Measurements from ENCODE around the gene GTF3C4.

The GTF3C4 gene

GRCh38 chr9:132742821-132743311, 72.6 kb downstream of the GTF3C4 start:
- TF ChIP-seq ZNF274 (IDR thresholded peaks at IDR 0.05; ENCODE audit: low read depth, low read length), result no peak
- H3K4me3 ChIP-seq (ENCODE audit: low read length), result no peak overlapping the region

DNA sequence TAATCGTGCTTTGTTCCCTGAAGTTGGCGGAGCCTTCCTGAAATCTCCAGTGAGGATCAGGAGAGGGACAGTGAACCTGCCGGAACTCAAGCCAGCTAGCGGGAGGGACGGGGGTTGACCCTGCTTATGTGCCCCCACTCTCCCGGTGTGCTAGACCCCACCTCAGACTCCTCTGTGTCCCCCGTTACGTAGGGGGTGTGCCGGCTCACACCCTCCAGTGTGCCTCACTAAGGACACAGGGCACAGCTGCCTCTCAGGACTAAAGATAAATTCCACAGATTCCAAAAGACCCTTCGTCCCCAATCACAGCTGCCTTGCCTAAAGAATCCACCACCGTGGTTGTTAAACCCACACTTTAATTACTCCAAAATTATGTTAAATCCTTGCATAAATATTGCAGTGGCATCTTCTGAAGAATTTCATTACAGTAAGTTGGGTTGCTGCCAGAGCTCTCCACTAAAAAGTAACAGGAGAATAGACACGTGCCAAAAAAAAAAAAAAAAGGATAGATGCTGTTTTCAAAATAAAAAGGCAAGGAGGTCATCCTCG, 73.7 kb downstream of the GTF3C4 start:
- no peak for TF ChIP-seq ZNF274 (IDR thresholded peaks at IDR 0.05; ENCODE audit: low read depth, low read length)
- no peak overlapping the region for H3K4me3 ChIP-seq (ENCODE audit: low read length)
